ENCODE results near the gene MACROD1.
"Not testable (repeated sequence)": the region's sequence is repeated elsewhere in the genome, so short reads cannot be mapped to it uniquely, and the experiment has no call there.

MACROD1 gene

DNA sequence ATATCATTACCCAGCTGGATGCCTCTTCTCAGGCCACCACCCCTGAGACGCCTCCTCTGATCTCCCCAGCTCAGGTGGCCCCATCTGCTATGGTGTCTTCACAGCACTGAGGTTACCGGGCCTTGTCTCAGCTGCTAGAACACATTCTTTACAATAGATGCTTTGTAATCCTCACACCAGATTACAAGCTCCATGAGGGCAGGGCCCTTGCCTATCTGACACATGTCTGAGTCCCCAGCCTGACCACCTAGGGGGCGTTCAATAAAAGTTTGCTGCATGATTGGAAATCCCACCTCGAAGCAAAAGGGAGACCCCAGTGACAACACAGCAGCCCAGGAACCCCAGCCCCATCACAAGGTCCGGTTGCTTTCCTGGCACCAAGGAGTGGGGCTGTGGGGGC is 2.0 kb downstream of the MACROD1 start:
- no peak for DNase-seq (ENCODE audit: low read depth)
- no peak overlapping the region for H3K4me3 ChIP-seq (ENCODE audit: control insufficient read depth, low read depth, low read length)
- TF ChIP-seq, protein P1, sequence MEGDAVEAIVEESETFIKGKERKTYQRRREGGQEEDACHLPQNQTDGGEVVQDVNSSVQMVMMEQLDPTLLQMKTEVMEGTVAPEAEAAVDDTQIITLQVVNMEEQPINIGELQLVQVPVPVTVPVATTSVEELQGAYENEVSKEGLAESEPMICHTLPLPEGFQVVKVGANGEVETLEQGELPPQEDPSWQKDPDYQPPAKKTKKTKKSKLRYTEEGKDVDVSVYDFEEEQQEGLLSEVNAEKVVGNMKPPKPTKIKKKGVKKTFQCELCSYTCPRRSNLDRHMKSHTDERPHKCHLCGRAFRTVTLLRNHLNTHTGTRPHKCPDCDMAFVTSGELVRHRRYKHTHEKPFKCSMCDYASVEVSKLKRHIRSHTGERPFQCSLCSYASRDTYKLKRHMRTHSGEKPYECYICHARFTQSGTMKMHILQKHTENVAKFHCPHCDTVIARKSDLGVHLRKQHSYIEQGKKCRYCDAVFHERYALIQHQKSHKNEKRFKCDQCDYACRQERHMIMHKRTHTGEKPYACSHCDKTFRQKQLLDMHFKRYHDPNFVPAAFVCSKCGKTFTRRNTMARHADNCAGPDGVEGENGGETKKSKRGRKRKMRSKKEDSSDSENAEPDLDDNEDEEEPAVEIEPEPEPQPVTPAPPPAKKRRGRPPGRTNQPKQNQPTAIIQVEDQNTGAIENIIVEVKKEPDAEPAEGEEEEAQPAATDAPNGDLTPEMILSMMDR (conservative IDR thresholded peaks at IDR 0.05; ENCODE audit: control insufficient read depth, insufficient read depth, low read depth, low read length): no peak

DNA sequence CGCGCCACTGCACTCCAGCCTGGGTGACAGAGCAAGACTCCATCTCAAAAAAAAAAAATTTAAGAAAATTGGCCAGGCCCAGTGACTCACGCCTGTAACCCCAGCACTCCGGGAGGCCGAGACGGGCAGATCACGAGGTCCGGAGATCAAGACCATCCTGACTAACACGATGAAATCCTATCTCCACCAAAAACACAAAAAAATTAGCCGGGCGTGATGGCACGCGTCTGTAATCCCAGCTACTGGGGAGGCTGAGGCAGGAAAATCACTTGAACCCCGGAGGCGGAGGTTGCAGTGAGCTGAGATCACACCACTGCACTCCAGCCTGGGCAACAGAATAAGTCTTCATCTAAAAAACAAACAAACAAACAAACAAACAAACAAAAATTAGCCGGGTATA is 3.1 kb downstream of the MACROD1 start:
- DNase-seq (ENCODE audit: low read depth); H3K4me3 ChIP-seq (ENCODE audit: control insufficient read depth, low read depth, low read length): not testable (repeated sequence)

DNA sequence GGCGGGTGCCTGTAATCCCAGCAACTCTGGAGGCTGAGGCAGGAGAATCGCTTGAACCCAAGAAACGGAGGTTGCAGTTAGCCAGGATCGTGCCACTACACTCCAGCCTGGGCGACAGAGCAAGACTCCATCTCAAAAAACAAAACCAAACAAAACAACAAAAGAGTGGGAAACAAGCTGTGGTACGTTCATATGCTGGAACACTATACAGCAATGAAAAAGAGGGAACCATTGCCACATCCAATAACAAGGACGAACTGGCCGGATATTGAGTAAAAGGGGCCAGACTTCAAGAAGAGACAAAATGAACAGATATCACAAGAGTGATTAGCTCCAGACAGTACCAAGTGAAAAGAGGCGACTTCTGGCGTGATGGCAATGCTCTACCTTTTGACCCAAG is 4.9 kb downstream of the MACROD1 start:
- DNase-seq (ENCODE audit: low read depth): no peak
- no peak overlapping the region for H3K4me3 ChIP-seq (ENCODE audit: control insufficient read depth, low read depth, low read length)
- TF ChIP-seq, protein P1 (conservative IDR thresholded peaks at IDR 0.05; ENCODE audit: control insufficient read depth, insufficient read depth, low read depth, low read length): no peak

DNA sequence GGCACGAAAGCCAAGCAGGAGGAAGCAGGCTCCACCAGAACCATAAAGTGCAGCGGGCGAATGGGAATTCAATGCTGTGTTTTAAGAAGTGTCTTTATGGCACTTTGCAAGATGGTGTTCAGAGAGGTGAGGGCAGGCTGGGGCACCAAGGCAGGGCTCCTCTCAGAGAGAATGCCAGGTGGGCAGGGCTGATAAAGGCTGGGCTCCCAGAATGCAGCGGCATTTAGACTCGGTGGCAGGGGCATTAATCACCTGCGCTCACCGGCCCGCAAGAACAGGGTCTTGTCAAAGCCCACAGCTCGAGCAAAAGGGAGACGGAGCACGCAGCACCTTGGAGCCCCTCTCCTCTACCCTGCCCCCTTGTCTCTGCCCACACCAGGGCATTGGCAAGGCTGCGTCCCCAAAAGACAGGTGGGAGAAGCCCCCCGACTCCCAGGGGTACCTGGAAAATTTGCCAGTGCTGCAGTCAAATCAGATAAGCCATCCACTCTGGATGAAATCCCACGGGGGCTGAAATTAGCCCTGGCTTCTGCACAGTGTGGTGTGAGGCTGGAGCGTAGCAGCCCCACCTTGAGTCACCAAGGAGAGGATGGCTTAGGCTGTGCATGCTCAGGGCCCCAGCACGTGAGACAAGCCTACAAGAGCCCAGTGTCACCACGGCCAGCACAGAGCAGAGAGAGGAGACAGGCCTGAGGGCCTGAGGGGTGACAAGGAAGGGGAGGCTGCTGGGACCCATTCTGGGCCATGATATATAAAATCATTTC is 8.1 kb downstream of the MACROD1 start:
- H3K4me3 ChIP-seq (ENCODE audit: control insufficient read depth, low read depth, low read length): no peak overlapping the region
- no peak for DNase-seq (ENCODE audit: low read depth)
- TF ChIP-seq, protein P1 (conservative IDR thresholded peaks at IDR 0.05; ENCODE audit: control insufficient read depth, insufficient read depth, low read depth, low read length): no peak

DNA sequence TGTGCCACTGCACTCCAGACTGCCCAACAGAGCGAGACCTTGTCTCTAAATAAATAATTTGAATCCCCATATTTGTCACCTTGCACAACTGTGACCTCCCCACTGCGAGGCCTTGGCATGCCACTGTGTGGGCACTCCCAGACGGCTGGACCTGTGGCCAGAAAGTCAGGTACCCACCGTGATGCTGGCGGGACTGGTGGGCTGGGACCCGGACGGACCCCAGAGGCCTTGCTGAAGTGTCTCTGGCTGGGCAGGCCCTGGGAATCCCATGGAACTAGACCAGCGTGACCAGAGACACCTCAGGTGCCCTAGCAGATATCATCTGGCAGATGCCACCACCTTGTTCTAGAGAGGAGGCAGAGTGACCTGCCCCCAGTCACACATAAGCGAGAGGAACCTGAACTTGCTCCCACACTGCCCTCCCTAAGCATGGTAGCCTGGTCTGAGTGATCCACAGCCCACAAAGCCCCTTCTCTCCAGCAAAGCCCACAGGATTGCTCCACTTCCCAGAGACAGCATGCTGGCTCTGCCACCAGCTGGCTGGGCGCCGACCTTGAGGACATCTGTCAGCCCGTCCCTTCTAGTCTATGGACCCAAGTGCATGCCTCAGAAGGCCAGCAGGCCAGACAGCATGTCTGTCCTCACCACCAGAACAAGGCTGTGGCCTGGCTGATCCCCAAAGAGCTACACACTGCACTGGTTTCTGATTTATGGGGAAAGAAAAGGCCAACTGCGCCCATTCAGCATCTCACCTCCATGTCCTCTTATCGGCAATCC is 9.5 kb downstream of the MACROD1 start:
- H3K4me3 ChIP-seq (ENCODE audit: control insufficient read depth, low read depth, low read length): no peak overlapping the region
- DNase-seq (ENCODE audit: low read depth): no peak
- TF ChIP-seq, protein P1 (conservative IDR thresholded peaks at IDR 0.05; ENCODE audit: control insufficient read depth, insufficient read depth, low read depth, low read length): no peak

DNA sequence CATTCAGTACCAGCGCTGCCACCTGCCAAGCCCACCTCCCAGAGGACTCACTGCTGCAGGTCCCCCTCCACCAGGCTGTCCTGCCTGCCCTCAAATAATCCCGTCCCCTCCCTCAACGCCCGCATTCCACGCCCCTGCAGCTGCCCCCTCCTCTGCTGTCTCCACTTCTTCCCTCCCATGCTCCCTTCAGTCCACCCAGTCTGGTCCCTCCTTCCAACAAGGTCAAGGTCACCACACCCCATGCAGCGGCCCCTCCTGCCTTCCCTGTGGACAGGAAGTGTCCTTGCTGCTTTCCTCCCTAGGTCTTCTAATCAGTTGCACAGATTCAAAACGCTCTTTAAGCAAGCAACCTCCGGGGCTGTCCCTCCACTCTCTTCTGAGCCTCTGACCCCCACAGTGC is 12.1 kb downstream of the MACROD1 start:
- DNase-seq (ENCODE audit: low read depth): no peak
- no peak overlapping the region for H3K4me3 ChIP-seq (ENCODE audit: control insufficient read depth, low read depth, low read length)
- TF ChIP-seq, protein P1 (conservative IDR thresholded peaks at IDR 0.05; ENCODE audit: control insufficient read depth, insufficient read depth, low read depth, low read length): no peak

Measured in fibroblast of mammary gland (primary cell).